H1 (cell line): ENCODE measurements around the gene DYRK2.

Experiments used
- CTCF ChIP-seq, 3 experiments: IDR thresholded peaks; 1 replicate in 2 of 3; 2 replicates in 1 of 3; pipeline versions ENCODE4 v1.5.1 to v1.6.1; 2011; ENCODE audit warnings: low read length in 3 of 3, mild to moderate bottlenecking in 3 of 3, inconsistent platforms in 2 of 3, low read depth in 1 of 3, moderate library complexity in 1 of 3; ENCODE audit not compliant: insufficient read depth in 1 of 3; ENCODE audit errors: control extremely low read depth in 1 of 3
- EP300 ChIP-seq, 2 experiments: IDR thresholded peaks; 1 replicate in 1 of 2; 2 replicates in 1 of 2; pipeline ENCODE4 v1.6.1; 2011 to 2012; ENCODE audit warnings: low read depth in 2 of 2, low read length in 2 of 2, mild to moderate bottlenecking in 2 of 2, borderline replicate concordance in 1 of 2, inconsistent platforms in 1 of 2, moderate library complexity in 1 of 2
- GABPA ChIP-seq: IDR thresholded peaks from 2 replicates; pipeline ENCODE4 v1.6.1; 2011; ENCODE audit warnings: mild to moderate bottlenecking, low read length, moderate library complexity, borderline replicate concordance; ENCODE audit not compliant: insufficient read depth
- HDAC6 ChIP-seq: IDR thresholded peaks from one replicate; pipeline ENCODE4 v1.7.1; 2012; ENCODE audit warnings: low read depth, mild to moderate bottlenecking, inconsistent platforms, low read length, moderate library complexity
- KDM5A ChIP-seq: fragments of 200-600 bp; IDR thresholded peaks from 2 replicates; pipeline ENCODE4 v1.7.1; 2012; ENCODE audit warnings: mild to moderate bottlenecking, low read length, inconsistent platforms, mixed read lengths
- POLR2AphosphoS5 ChIP-seq: IDR thresholded peaks from 2 replicates; pipeline ENCODE4 v1.6.1; 2011; ENCODE audit warnings: low read depth, low read length
- RBBP5 ChIP-seq: IDR thresholded peaks from 2 replicates; pipeline ENCODE4 v1.7.1; 2012; ENCODE audit warnings: low read depth, mild to moderate bottlenecking, inconsistent platforms, low read length, moderate library complexity, borderline replicate concordance
- SIN3A ChIP-seq, 2 experiments: IDR thresholded peaks in 1 of 2; conservative IDR thresholded peaks in 1 of 2; 2 replicates each; pipeline ENCODE4 v1.6.1; 2011 to 2012; ENCODE audit warnings: low read length in 2 of 2, improper control_type of control experiment in 1 of 2, low read depth in 1 of 2, mild to moderate bottlenecking in 1 of 2
- TBP ChIP-seq: IDR thresholded peaks from 2 replicates; pipeline ENCODE4 v1.6.1; 2011; ENCODE audit warnings: low read depth, low read length, improper control_type of control experiment
- YY1 ChIP-seq: IDR thresholded peaks from 2 replicates; pipeline ENCODE4 v1.6.1; 2011; ENCODE audit warnings: low read depth, mild to moderate bottlenecking, low read length

- TF ChIP-seq YY1 (no peak), CTCF (IDR thresholded peaks at IDR 0.05; ENCODE audit: control extremely low read depth in 1 of 3, insufficient read depth in 1 of 3, low read depth in 1 of 3, low read length in 3 of 3) (no peak), RBBP5 (no peak), KDM5A (no peak), SIN3A (conservative IDR thresholded peaks at IDR 0.05 in 1 of 2, IDR thresholded peaks at IDR 0.05 in 1 of 2; ENCODE audit: low read depth in 1 of 2, low read length in 2 of 2) (no peak), POLR2AphosphoS5 (no peak), HDAC6 (no peak), EP300 (IDR thresholded peaks at IDR 0.05; ENCODE audit: borderline replicate concordance in 1 of 2, low read depth in 2 of 2, low read length in 2 of 2) (no peak), GABPA (no peak), TBP (no peak)
These were observed 52.6 kb downstream of the DYRK2 start for GRCh38 chr12:67701121-67701520.
